Stimulated activated CD8-positive, alpha-beta memory T cell treated with anti-CD3 and anti-CD28 coated beads, Interleukin-7, amount 100 ng/mL, for 24 hours (primary cell): ENCODE data around the gene GALNT10.
A peak's percentile ranks its signal among the peaks of the same experiment; 100 is the strongest.

Experiments used
- DNase-seq: peaks from one replicate; pipeline ENCODE4 v3.0.0-alpha.2; 2020; ENCODE audit warnings: low read depth

The GALNT10 gene

DNA sequence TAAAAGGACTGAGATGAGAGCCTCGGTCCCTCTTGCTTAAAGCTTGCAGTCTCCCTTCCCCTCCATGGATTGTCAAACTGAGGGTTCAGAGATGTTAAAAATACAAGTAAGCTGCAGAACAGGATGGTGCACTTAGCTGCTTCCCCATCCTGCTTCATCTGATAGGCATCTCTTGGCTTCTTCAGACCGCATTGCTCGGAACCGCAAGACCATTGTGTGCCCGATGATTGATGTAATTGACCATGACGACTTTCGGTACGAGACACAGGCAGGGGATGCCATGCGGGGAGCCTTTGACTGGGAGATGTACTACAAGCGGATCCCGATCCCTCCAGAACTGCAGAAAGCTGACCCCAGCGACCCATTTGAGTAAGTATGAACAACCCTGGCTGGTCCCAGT, 189.7 kb downstream of the GALNT10 start:
- DNase-seq: no peak

GRCh38 chr5:154384480-154385235, 194.1 kb downstream of the GALNT10 start:
- DNase-seq: no peak

DNA sequence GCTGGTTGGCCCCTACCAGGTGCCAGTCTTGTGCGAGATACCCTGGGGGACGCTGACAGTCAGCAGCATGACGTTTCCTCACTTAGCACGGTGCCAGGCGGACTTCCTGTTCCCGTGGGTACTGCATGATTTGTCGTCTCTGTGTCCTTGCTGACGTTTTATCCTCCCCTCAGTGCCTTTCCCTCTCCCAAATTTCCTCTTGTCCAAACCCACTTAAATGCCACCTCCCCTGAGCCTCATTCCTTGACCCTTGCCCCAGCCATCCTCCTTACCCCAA, 194.6 kb downstream of the GALNT10 start:
- no peak for DNase-seq

DNA sequence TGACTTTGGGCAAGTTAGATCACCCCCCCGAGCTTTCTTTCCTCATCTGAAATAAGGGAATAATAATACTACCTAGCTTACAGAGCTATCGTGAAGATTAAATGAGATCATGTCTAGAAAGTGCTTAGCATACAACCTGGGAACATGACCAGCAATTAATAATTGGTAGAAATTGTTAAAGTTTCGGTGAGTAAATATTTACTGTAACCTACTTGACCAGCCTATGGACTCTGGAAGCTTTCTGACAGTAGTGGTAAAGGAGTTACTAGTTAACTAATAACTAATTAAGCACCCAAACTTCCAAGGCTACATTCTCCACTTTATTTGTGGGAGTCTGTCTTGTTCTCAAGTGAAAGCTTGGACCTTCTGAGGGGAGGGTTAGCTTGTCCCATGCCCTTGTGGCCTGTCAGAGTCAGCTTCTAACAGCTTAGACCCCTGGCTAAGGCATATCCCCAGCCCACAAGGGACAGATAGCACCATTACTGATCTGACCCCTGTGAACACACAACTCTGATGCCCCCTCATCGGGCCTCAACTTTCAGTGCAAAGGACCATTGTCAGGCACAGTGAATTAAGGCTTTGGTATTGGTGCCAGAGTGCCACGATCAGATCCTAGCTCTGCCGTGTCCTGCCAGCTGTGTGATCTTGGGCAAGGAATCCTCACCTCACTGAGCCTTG, 196.6 kb downstream of the GALNT10 start:
- no peak for DNase-seq

DNA sequence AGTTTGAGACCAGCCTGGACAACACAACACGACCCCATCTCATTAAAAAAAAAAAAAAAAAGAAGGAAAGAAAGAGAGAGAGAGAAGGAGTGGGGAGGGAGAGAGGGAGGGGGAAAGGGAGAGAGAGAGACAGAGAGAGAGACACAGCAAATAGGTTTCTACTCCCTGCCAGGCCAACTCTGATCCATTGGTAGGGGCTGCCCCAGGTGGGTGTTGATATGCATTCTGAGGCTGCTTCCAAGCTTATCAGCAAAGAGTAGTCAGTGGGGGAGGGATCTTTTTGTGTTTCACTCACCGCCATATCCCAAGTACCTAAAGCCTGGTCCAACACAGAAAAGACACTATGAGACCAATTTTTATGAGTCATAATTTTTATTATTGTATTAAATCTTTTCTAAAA, 198.3 kb downstream of the GALNT10 start:
- DNase-seq: no peak

GRCh38 chr5:154390096-154390495, 199.6 kb downstream of the GALNT10 start:
- no peak for DNase-seq

- no peak for DNase-seq
Observed at GRCh38 chr5:154390746-154391359, 200.3 kb downstream of the GALNT10 start.

- DNase-seq: no peak
Observed at GRCh38 chr5:154391788-154392187, 201.3 kb downstream of the GALNT10 start.

GRCh38 chr5:154393850-154394249, 203.3 kb downstream of the GALNT10 start:
- DNase-seq: no peak

GRCh38 chr5:154394307-154394706, 203.8 kb downstream of the GALNT10 start:
- DNase-seq: no peak

DNA sequence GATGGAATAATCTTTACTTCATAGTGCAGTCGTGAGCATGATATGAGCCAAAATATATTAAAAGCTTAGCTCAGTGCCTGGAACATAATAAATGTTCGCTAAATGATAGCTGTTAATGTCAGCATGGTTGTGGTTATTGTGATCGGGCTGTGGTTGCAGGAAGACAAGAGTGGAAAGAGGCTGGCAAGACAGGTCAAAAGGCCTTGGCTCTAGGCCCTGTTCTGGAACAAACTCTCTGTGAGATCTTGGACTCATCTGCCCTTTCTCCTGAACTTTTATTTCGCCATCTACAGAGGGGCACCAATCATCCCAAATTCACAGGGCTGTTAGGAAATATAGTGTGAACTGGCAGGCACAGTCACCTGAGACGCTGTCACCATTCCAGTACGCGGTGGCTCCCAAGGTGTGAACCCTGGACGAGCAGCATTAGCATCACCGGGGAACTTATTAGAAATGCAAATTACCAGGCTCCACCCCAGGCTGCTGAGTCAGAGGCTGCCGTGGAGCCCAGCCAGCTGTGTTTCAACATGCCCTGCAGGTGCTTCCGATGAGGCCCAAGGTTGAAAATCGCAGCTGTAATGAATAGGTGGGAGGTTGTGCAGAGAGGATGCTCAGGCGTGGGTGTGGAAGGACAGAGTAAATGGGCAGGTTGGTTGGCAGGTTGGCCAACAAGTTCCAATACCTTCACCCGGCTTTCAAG, 205.0 kb downstream of the GALNT10 start:
- no peak for DNase-seq

DNA sequence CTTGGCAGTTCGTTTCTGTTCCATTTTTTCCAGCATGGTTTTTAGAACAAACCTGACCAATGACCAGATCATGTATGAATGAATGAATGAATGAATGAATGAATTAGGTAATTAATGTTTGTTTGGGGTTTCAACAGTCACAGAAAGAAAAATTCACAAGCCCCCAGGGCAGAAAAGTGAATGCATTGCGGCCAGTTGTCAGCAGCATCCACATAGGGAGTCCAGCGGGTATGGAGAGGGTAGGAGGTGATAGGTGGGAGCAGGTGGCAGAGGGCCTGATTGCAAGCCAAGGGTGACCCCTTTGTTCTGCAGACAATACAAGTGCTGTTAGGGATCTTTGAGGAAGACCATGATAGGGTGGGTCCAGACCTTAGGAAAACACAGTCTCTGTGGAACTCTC, 205.6 kb downstream of the GALNT10 start:
- no peak for DNase-seq

GRCh38 chr5:154397652-154398406, 207.3 kb downstream of the GALNT10 start:
- DNase-seq: no peak

- DNase-seq: no peak
Observed at GRCh38 chr5:154400678-154401077, 210.1 kb downstream of the GALNT10 start.

DNA sequence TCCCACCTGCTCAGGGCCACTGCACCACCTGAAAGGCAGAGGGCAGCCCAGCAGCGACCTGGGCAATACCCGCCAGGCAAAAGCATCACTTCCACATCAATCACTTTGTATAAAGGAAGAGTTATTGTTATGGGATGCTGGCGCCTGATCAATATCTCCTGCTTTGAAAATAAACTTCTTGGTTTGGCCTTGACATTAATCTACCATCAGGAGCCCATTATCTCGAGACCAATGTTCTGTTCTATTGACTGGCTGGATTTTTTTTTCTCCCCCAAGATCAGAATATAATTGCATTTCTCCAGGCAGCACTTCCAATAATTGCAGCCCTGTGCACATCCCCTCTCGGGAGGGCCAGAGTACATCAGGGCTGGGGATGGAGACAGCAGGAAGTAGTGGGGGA, 210.8 kb downstream of the GALNT10 start:
- no peak for DNase-seq

DNA sequence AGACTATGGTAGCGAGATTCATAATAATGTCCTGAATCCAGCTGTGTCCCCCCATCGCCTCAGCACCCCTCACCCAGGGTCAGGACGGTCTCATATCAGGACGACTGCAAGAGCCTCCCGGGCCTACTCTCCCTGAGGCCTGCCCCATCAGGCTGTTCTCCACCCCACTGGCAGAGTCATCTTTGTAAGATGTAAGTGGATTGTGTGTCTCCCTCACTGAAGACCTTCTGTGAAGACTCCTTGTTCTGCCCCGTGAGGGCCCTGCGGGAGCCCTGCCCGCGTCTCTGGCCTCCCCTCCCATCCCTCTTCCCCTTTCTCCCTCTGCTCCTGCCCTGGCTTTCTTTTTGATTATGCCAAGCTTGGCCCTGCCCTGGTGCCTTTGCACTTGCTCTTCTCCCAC, 211.4 kb downstream of the GALNT10 start:
- no peak for DNase-seq

GRCh38 chr5:154402611-154403010, 212.1 kb downstream of the GALNT10 start:
- DNase-seq: no peak

DNA sequence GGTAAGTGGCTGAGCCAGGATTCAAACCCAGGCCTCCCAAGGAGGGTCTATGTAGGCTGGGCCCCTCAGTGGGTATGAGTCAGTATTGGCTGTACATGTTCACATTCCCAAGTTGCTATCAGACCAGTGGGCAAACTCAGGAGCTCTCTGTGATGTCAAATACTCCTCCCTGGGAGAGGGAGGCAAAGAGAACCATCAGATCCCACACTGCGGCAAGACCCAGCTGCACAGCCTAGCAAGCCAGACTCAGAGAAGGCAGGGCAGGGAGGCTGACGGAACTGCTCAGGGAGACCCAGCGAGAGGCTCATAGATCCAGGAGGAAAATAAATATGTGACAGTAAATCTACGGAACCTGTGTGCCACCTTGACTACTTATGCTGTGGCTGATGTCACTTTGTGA, 212.7 kb downstream of the GALNT10 start:
- DNase-seq: no peak

DNA sequence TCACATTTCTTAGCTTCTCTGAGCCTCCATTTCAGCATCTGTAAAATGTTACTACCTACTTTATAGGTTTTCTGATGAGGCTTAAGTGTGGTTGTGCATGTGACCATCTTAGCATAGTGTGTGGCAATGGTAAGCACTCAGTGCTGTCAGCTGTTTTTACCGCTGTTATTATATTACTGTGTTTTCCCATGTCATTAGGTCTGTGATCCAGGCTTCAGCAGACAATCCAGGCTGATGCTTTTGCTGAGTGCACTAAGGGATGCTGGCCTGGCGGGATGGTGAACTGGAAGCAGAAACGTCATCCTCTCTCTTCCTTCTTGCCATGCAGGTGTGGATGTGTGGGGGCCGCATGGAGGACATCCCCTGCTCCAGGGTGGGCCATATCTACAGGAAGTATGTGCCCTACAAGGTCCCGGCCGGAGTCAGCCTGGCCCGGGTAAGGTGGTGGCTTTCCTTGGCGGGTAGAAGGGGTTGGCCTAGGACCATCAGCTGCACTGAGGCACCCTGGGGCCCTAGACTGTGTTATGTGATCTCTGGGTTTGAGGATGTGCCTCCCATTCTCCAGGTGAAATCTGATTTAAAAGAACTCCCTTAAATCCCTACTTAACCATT, 213.3 kb downstream of the GALNT10 start:
- DNase-seq: no peak

- DNase-seq: peak; percentile 48
Observed at GRCh38 chr5:154405078-154405792, 214.7 kb downstream of the GALNT10 start.

- DNase-seq: no peak
Observed at GRCh38 chr5:154406231-154406630, 215.7 kb downstream of the GALNT10 start.
